Panc1 (cell line): Measurements from ENCODE around the gene FNIP2. TPM values are rescaled to one million over a fixed set of nuclear protein-coding genes. Genes with fewer than 3 reads are reported as not detected.

Experiments used
- ATAC-seq: fragments of 200-7000 bp; cut with Tn5 transposase; 2 replicates; pipeline ENCODE4 v1.9.1; 2020; ENCODE audit warnings: mild to moderate bottlenecking, moderate library complexity
- BruUV-seq: library from RNA; stranded (reverse); fragments of 400-500 nt; replicated peaks from 2 replicates; lab custom pipeline; 2021; lab: Mats Ljungman, UMichigan
- CTCF ChIA-PET: fragments of 300-600 bp; sonication (Branson Sonifier 250); formaldehyde crosslinking; loops from one replicate; lab custom pipeline; 2022; ENCODE audit warnings: antibody characterized with exemption; lab: Charles Lee
- POLR2A ChIA-PET: fragments of 300-600 bp; sonication (Branson Sonifier 250); formaldehyde crosslinking; loops from one replicate; lab custom pipeline; 2022; ENCODE audit warnings: antibody characterized with exemption; lab: Charles Lee
- DNase-seq: peaks from one replicate; pipeline ENCODE4 v3.0.0-alpha.2; 2010; ENCODE audit warnings: low read depth, low spot score
- H3K27ac ChIP-seq: 2 replicates; pipeline ENCODE4 v1.5.1; 2011; ENCODE audit warnings: mild to moderate bottlenecking, low read length, inconsistent platforms
- H3K27me3 ChIP-seq: fragments of 200-500 bp; sonication (Bioruptor generic); 2 replicates; pipeline ENCODE4 v1.6.0; 2014; ENCODE audit warnings: low read length, inconsistent platforms; ENCODE audit not compliant: control insufficient read depth, insufficient read depth
- H3K36me3 ChIP-seq: fragments of 200-500 bp; sonication (Bioruptor generic); 2 replicates; pipeline ENCODE4 v1.5.1; 2014; ENCODE audit warnings: inconsistent platforms, mild to moderate bottlenecking, low read length, moderate library complexity; ENCODE audit not compliant: control insufficient read depth, insufficient read depth
- H3K4me1 ChIP-seq: 2 replicates; pipeline ENCODE4 v1.5.1; 2011; ENCODE audit warnings: inconsistent platforms, mild to moderate bottlenecking, low read length, moderate library complexity; ENCODE audit not compliant: control insufficient read depth, insufficient read depth
- H3K4me3 ChIP-seq, 2 experiments: 2 replicates each; pipeline ENCODE4 v1.5.1; 2011 to 2012; ENCODE audit warnings: low read depth in 2 of 2, low read length in 2 of 2, mild to moderate bottlenecking in 2 of 2, inconsistent platforms in 1 of 2, moderate library complexity in 1 of 2
- H3K9me3 ChIP-seq: fragments of 200-500 bp; sonication (Bioruptor generic); 2 replicates; pipeline ENCODE4 v1.5.1; 2014; ENCODE audit warnings: low read depth, mild to moderate bottlenecking, inconsistent platforms, low read length, moderate library complexity; ENCODE audit not compliant: control insufficient read depth, insufficient read depth
- CTCF ChIP-seq: fragments of 450-650 bp; IDR thresholded peaks from 2 replicates; pipeline ENCODE4 v1.5.1; 2017; ENCODE audit warnings: mild to moderate bottlenecking
- POLR2AphosphoS5 ChIP-seq: IDR thresholded peaks from 2 replicates; pipeline ENCODE4 v1.6.1; 2012; ENCODE audit warnings: mild to moderate bottlenecking, low read depth, low read length, moderate library complexity
- SIN3A ChIP-seq: IDR thresholded peaks from 2 replicates; pipeline ENCODE4 v1.6.1; 2012; ENCODE audit warnings: low read depth, mild to moderate bottlenecking, low read length, moderate library complexity, borderline replicate concordance; ENCODE audit not compliant: insufficient read depth
- TCF7L2 ChIP-seq: IDR thresholded peaks from 2 replicates; pipeline ENCODE4 v1.6.1; 2011; ENCODE audit warnings: mild to moderate bottlenecking, low read depth, low read length, inconsistent platforms
- in situ Hi-C: cut with HindIII; loops from 2 replicates; pipeline ENCODE4 v1.10.0; 2016; ENCODE audit warnings: low sequenced_read_pairs, low pct_unique_long_range_greater_than_20kb
- intact Hi-C: fragments of 100-400 bp; cut with micrococcal nuclease; formaldehyde crosslinking; loops from one replicate; pipeline ENCODE4 v1.10.0; 2022; ENCODE audit not compliant: unreplicated experiment
- total RNA-seq: library from RNA; stranded (reverse); gene quantifications from one replicate; pipeline ENCODE4 v1.2.1, GENCODE V29; 2021; ENCODE audit not compliant: unreplicated experiment
- TF ChIP-seq, protein P1 (sequence below), 2 experiments: IDR thresholded peaks; 2 replicates each; pipeline ENCODE4 v1.6.1; 2011 to 2012; ENCODE audit warnings: low read depth in 2 of 2, control low read depth in 1 of 2, low read length in 1 of 2, mild to moderate bottlenecking in 1 of 2, moderate library complexity in 1 of 2; ENCODE audit not compliant: insufficient read depth in 1 of 2

FNIP2 gene
- total RNA-seq, 1 experiment from 2014 or later, result 17.7 TPM

DNA sequence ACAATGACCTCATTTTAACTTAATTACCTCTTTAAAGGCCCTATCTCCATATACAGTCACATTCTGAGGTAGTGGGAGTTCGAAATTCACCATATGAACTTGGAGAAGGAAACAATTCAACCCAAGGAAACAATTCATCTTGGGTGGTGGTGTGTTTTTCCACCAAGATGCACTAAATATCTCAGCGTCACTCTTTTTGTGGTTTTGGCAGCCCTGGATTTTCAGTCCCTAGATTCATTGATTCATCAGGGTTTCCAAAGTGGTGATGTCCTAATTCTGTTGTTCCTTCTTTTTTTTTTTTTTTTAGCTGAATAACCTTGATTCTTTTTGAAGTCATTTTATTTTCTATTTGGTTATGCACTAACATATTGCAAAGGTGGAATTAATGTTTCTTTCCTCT, 171.4 kb downstream of the FNIP2 start:
- POLR2A ChIA-PET, result no interaction called here
- no peak for DNase-seq
- Histone ChIP-seq H3K36me3 (no peaks in the 10 kb centered on the region), H3K4me1 (no peaks in the 10 kb centered on the region), H3K27ac (no peak overlapping the region), H3K4me3 (no peak overlapping the region), H3K27me3 (no peaks in the 10 kb centered on the region), H3K9me3 (no peaks in the 10 kb centered on the region)
- intact Hi-C loops (no loop called here), in situ Hi-C loops (no loop called here)
- BruUV-seq, result no TSS peak
- TF ChIP-seq, protein P1, sequence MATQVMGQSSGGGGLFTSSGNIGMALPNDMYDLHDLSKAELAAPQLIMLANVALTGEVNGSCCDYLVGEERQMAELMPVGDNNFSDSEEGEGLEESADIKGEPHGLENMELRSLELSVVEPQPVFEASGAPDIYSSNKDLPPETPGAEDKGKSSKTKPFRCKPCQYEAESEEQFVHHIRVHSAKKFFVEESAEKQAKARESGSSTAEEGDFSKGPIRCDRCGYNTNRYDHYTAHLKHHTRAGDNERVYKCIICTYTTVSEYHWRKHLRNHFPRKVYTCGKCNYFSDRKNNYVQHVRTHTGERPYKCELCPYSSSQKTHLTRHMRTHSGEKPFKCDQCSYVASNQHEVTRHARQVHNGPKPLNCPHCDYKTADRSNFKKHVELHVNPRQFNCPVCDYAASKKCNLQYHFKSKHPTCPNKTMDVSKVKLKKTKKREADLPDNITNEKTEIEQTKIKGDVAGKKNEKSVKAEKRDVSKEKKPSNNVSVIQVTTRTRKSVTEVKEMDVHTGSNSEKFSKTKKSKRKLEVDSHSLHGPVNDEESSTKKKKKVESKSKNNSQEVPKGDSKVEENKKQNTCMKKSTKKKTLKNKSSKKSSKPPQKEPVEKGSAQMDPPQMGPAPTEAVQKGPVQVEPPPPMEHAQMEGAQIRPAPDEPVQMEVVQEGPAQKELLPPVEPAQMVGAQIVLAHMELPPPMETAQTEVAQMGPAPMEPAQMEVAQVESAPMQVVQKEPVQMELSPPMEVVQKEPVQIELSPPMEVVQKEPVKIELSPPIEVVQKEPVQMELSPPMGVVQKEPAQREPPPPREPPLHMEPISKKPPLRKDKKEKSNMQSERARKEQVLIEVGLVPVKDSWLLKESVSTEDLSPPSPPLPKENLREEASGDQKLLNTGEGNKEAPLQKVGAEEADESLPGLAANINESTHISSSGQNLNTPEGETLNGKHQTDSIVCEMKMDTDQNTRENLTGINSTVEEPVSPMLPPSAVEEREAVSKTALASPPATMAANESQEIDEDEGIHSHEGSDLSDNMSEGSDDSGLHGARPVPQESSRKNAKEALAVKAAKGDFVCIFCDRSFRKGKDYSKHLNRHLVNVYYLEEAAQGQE (IDR thresholded peaks at IDR 0.05; ENCODE audit: insufficient read depth in 1 of 2, low read depth in 2 of 2, low read length in 1 of 2), result no peak
- TF ChIP-seq TCF7L2, result no peak
- ATAC-seq, result no peak
- CTCF ChIA-PET, result no interaction called here

GRCh38 chr4:158941321-158941720, 172.5 kb downstream of the FNIP2 start:
- no peaks in the 10 kb centered on the region for H3K27me3 ChIP-seq
- CTCF ChIA-PET, result no interaction called here
- no TSS peak for BruUV-seq
- no peaks in the 10 kb centered on the region for H3K36me3 ChIP-seq
- no peak overlapping the region for H3K27ac ChIP-seq
- ATAC-seq (no peak), DNase-seq (no peak)
- H3K4me1 ChIP-seq, result no peaks in the 10 kb centered on the region
- H3K4me3 ChIP-seq, result no peak overlapping the region
- TF ChIP-seq POLR2AphosphoS5 (no peak), SIN3A (no peak), CTCF (no peak), TCF7L2 (no peak)
- in situ Hi-C loops, result no loop called here
- H3K9me3 ChIP-seq, result no peaks in the 10 kb centered on the region
- intact Hi-C loops, result no loop called here
- POLR2A ChIA-PET, result no interaction called here

GRCh38 chr4:158941895-158942294, 173.1 kb downstream of the FNIP2 start:
- intact Hi-C loops (no loop called here), in situ Hi-C loops (no loop called here)
- Histone ChIP-seq H3K27me3 (no peaks in the 10 kb centered on the region), H3K27ac (no peak overlapping the region), H3K4me1 (no peaks in the 10 kb centered on the region), H3K9me3 (no peaks in the 10 kb centered on the region), H3K36me3 (no peaks in the 10 kb centered on the region), H3K4me3 (no peak overlapping the region)
- ChIA-PET CTCF (no interaction called here), POLR2A (no interaction called here)
- ATAC-seq (no peak), DNase-seq (no peak)
- TF ChIP-seq, protein P1 (IDR thresholded peaks at IDR 0.05; ENCODE audit: insufficient read depth in 1 of 2, low read depth in 2 of 2, low read length in 1 of 2), result no peak
- no peak for TF ChIP-seq POLR2AphosphoS5
- TF ChIP-seq TCF7L2, result no peak
- no TSS peak for BruUV-seq
